Progenitor cell of endocrine pancreas (in vitro differentiated cells): ENCODE results near the gene SCIN. TPM values are rescaled to one million over a fixed set of nuclear protein-coding genes. Genes with fewer than 3 reads are reported as not detected.

ENCODE experiments used
- DNase-seq: peaks from one replicate; pipeline ENCODE4 v3.0.0; 2021; ENCODE audit warnings: low spot score; ENCODE audit not compliant: unreplicated experiment
- H3K27ac Mint-ChIP-seq: 2 replicates; pipeline ENCODE4 v1.8.0; 2021; ENCODE audit warnings: mild to moderate bottlenecking, moderate library complexity, mixed read lengths
- H3K27me3 Mint-ChIP-seq: 2 replicates; pipeline ENCODE4 v1.8.0; 2021; ENCODE audit warnings: mixed read lengths
- H3K36me3 Mint-ChIP-seq: 2 replicates; pipeline ENCODE4 v1.8.0; 2022; ENCODE audit warnings: mixed read lengths; ENCODE audit not compliant: insufficient read depth
- H3K4me1 Mint-ChIP-seq: 2 replicates; pipeline ENCODE4 v1.8.0; 2021; ENCODE audit warnings: low read depth, mixed read lengths
- H3K4me3 Mint-ChIP-seq: 2 replicates; pipeline ENCODE4 v1.8.0; 2021; ENCODE audit warnings: low read depth, mild to moderate bottlenecking, moderate library complexity, mixed read lengths
- H3K9me3 Mint-ChIP-seq: 2 replicates; pipeline ENCODE4 v1.8.0; 2021; ENCODE audit warnings: low read depth, mixed read lengths
- total RNA-seq: library from RNA; stranded (reverse); gene quantifications from 2 replicates; pipeline ENCODE4 v1.2.1, GENCODE V29; 2021
- TF ChIP-seq, protein P1 (sequence below): fragments of 200-600 bp; sonication (generic); IDR thresholded peaks from one replicate; pipeline ENCODE4 v1.5.0; 2021; ENCODE audit warnings: antibody characterized with exemption, mild to moderate bottlenecking; ENCODE audit not compliant: unreplicated experiment

The SCIN gene
- total RNA-seq, 1 donor from 2014 or later: 0.10 TPM

DNA sequence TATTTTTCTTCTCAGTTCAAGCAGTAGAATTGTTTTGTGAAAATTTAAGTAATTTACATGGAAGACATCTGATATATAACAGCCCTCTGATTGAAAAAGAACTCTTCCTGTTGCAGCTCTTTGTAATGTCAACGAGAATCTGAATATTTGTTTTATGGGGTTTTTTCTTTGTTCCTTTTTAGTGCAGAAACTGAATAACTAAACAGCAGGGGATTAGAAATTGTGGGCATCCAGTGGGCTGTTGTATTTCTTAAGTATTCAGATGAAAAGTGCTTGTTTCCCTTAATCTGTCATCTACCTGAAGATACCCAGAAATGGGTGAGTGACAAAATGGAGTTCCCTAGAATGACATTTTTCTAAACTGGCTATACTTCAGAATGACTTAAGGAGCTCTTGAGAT lies 124.3 kb downstream of the SCIN start:
- Mint-ChIP-seq H3K27me3 (no peaks in the 10 kb centered on the region), H3K27ac (no peak overlapping the region), H3K4me1 (peaks cover 1% of the 10 kb centered on the region), H3K36me3 (no peaks in the 10 kb centered on the region), H3K9me3 (no peaks in the 10 kb centered on the region), H3K4me3 (no peak overlapping the region)
- no peak for DNase-seq
- TF ChIP-seq, protein P1, sequence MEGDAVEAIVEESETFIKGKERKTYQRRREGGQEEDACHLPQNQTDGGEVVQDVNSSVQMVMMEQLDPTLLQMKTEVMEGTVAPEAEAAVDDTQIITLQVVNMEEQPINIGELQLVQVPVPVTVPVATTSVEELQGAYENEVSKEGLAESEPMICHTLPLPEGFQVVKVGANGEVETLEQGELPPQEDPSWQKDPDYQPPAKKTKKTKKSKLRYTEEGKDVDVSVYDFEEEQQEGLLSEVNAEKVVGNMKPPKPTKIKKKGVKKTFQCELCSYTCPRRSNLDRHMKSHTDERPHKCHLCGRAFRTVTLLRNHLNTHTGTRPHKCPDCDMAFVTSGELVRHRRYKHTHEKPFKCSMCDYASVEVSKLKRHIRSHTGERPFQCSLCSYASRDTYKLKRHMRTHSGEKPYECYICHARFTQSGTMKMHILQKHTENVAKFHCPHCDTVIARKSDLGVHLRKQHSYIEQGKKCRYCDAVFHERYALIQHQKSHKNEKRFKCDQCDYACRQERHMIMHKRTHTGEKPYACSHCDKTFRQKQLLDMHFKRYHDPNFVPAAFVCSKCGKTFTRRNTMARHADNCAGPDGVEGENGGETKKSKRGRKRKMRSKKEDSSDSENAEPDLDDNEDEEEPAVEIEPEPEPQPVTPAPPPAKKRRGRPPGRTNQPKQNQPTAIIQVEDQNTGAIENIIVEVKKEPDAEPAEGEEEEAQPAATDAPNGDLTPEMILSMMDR: no peak

DNA sequence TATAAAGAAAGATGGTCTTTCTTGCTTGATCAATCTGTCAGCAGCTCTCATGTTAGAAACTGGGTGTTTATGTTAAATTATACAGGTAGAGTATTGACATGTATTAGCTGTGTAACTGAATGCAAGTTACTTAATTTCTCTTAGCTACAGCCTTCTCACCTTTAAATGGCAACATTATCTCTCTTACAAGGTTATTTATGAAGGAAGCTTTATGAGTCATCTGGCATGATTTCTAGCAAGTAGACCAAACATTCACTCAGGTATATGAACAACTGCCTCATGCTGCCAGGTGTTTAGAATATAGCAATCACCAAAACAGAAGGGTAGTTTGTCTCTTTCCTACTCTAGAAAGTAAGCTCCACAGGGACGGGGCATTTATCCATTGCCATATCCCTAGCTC lies 125.4 kb downstream of the SCIN start:
- no peak for DNase-seq
- Mint-ChIP-seq H3K4me3 (no peak overlapping the region), H3K27ac (peak overlapping the region; percentile 56), H3K27me3 (no peaks in the 10 kb centered on the region), H3K36me3 (no peaks in the 10 kb centered on the region), H3K9me3 (no peaks in the 10 kb centered on the region), H3K4me1 (no peaks in the 10 kb centered on the region)
- TF ChIP-seq, protein P1: no peak

DNA sequence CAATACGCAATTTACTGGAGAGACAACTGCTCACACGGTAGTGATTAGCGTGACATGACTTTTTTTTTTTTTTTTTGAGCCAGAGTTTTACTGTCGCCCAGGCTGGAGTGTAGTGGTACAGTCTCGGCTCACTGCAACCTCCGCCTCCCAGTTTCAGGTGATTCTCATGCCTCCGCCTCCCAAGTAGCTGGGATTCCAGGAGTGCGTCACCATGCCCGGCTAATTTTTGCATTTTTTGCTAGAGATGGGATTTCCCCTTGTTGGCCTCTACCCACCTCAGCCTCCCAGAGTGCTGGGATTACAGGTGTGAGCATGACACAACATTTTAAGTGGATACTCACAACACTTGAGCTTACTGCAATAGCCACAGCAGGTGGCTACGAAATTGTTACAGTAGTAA lies 128.8 kb downstream of the SCIN start:
- H3K27ac Mint-ChIP-seq: no peak overlapping the region
- H3K27me3 Mint-ChIP-seq: no peaks in the 10 kb centered on the region
- no peaks in the 10 kb centered on the region for H3K4me1 Mint-ChIP-seq
- H3K9me3 Mint-ChIP-seq: peaks cover 8% of the 10 kb centered on the region
- no peaks in the 10 kb centered on the region for H3K36me3 Mint-ChIP-seq
- no peak overlapping the region for H3K4me3 Mint-ChIP-seq
- no peak for DNase-seq
- TF ChIP-seq, protein P1: no peak

DNA sequence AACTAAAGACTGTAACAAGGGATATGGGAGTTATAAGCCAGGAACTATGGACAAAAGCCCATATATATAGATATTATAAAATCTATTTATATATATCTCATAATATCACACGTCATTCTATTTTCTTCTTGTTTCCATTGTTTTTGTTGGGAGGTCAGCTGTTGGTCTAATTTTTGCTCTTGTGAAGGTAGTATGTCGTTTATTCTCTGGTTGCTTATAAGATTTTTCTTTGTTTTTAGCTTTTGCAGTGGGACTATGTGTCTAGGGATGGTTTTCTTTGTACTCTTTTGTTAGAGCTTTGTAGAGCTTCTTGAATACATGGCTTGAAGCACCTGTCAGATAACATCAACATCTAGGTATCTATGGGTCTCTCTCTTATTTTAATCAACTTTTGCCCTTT lies 130.9 kb downstream of the SCIN start:
- H3K4me3 Mint-ChIP-seq: no peak overlapping the region
- H3K9me3 Mint-ChIP-seq: peaks cover 8% of the 10 kb centered on the region
- no peaks in the 10 kb centered on the region for H3K36me3 Mint-ChIP-seq
- H3K27ac Mint-ChIP-seq: no peak overlapping the region
- H3K27me3 Mint-ChIP-seq: no peaks in the 10 kb centered on the region
- DNase-seq: no peak
- H3K4me1 Mint-ChIP-seq: no peaks in the 10 kb centered on the region
- TF ChIP-seq, protein P1: no peak

DNA sequence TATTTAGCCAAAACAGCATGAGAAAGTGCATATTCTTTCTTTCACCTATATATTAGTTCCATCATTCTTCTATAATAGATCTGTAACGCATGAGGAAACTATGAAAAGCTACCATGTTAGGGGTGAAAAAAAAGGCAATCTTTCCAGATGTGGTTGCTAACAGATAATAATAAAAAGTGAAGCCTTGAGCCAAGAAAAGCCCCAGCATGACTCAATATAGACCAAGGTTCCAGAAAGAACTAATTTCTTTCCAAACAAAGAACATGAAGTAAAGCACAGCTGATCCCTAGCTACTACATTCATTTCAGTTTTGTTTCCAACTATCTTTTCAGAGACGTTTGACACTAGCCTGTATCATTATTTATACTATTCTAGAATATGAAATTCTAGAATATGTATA lies 133.4 kb downstream of the SCIN start:
- H3K27ac Mint-ChIP-seq: no peak overlapping the region
- DNase-seq: no peak
- no peaks in the 10 kb centered on the region for H3K4me1 Mint-ChIP-seq
- TF ChIP-seq, protein P1: no peak
- H3K4me3 Mint-ChIP-seq: no peak overlapping the region
- no peaks in the 10 kb centered on the region for H3K27me3 Mint-ChIP-seq
- H3K36me3 Mint-ChIP-seq: no peaks in the 10 kb centered on the region
- peaks cover 8% of the 10 kb centered on the region for H3K9me3 Mint-ChIP-seq
